Heart right ventricle (tissue), 16 donors: ENCODE data around the gene KRTAP5-1. TPM values are rescaled to one million over a fixed set of nuclear protein-coding genes. Genes with fewer than 3 reads are reported as not detected.
A peak's percentile ranks its signal among the peaks of the same experiment; 100 is the strongest.
"Not testable (repeated sequence)": the region's sequence is repeated elsewhere in the genome, so short reads cannot be mapped to it uniquely, and the experiment has no call there.

ENCODE experiments used
- ATAC-seq, 8 donors: fragments of 200-7000 bp; cut with Tn5 transposase; one replicate each; pipeline ENCODE4 v1.9.1; 2020; ENCODE audit warnings: mild to moderate bottlenecking in 8 of 8, moderate library complexity in 8 of 8, moderate number of reproducible peaks in 1 of 8
- DNase-seq, 2 donors: peaks; one replicate each; pipeline ENCODE4 v3.0.0-alpha.2; 2020
- H3K27ac ChIP-seq, 10 donors: fragments of 200-600 bp; sonication (generic) in 2 of 10; one replicate each; pipeline versions ENCODE4 v1.5.0 to v1.8.0; 2020 to 2022; ENCODE audit warnings: mild to moderate bottlenecking in 3 of 10
- H3K27me3 ChIP-seq, 7 donors: fragments of 200-600 bp; one replicate each; pipeline ENCODE4 v1.8.0; 2021 to 2022; ENCODE audit warnings: mild to moderate bottlenecking in 2 of 7
- H3K36me3 ChIP-seq, 9 donors: fragments of 200-600 bp; sonication (generic) in 1 of 9; one replicate each; pipeline versions ENCODE4 v1.5.0 to v1.8.0; 2020 to 2022; ENCODE audit warnings: mild to moderate bottlenecking in 2 of 9
- H3K4me1 ChIP-seq, 9 donors: fragments of 200-600 bp; sonication (generic) in 1 of 9; one replicate each; pipeline versions ENCODE4 v1.5.0 to v1.8.0; 2020 to 2022; ENCODE audit warnings: mild to moderate bottlenecking in 4 of 9
- H3K4me3 ChIP-seq, 10 donors: fragments of 200-600 bp; sonication (generic) in 2 of 10; one replicate each; pipeline versions ENCODE4 v1.5.0 to v1.8.0; 2020 to 2022; ENCODE audit warnings: mild to moderate bottlenecking in 7 of 10, moderate library complexity in 2 of 10
- H3K9me3 ChIP-seq, 11 donors: fragments of 200-600 bp in 10 of 11; sonication (generic) in 2 of 11; one replicate each; pipeline versions ENCODE4 v1.5.0 to v1.8.0; 2013 to 2022; ENCODE audit warnings: mild to moderate bottlenecking in 2 of 11, control low read depth in 1 of 11, moderate library complexity in 1 of 11
- CTCF ChIP-seq, 9 donors: fragments of 200-600 bp; sonication (generic) in 2 of 9; IDR thresholded peaks; one replicate each; pipeline versions ENCODE4 v1.5.0 to v1.8.0; 2021 to 2022; ENCODE audit warnings: antibody characterized with exemption in 9 of 9, mild to moderate bottlenecking in 5 of 9, moderate library complexity in 1 of 9
- WGBS, 2 donors: extraction: QIAGEN DNeasy Blood & Tissue Kit; methylation state at CpG; one replicate each; pipeline ENCODE4 v1.1.7; 2013; ENCODE audit warnings: inconsistent platforms in 1 of 2; 5-methylcytosine and 5-hydroxymethylcytosine counted together
- intact Hi-C, 10 donors: fragments of 100-400 bp; cut with DNase I; formaldehyde crosslinking; loops; one replicate each; pipeline versions ENCODE4 v1.11.1 to v1.14.2; 2022
- polyA plus RNA-seq, 2 donors: library from polyadenylated mRNA; stranded (reverse); fragments of 200-250 nt; gene quantifications; one replicate each; pipeline ENCODE4 v1.2.3, GENCODE V29; 2013
- total RNA-seq, 10 donors: library from RNA; stranded (reverse); fragmentation: NEBNext Ultra II Directional in 3 of 10; extraction: Animal tissue kit (Norgen Biotek cat#: 25700) in 3 of 10; gene quantifications; one replicate each; pipeline versions ENCODE4 v1.2.1 to v1.2.4, GENCODE V29; 2021 to 2023
- donor health status: Arrhythmogenic right ventricular cardiomyopathy.
- donor health status: ischemic (EF 13 %, LVEDD 7.1; RV severe dilation, severe dysfunction).
- donor health status: healthy with polysubstance abuse.
- donor health status: DM: no; HTN: yes; CAD: no.
- donor health status: DM: no; HTN: no; CAD: no.
- donor health status: ischemic (EF 25% LVEDD 6.9; RV normal size, moderate dysfunction).
- donor health status: ischemic (EF 25% LVEDD 5.7; RV mildly dilated, moderate dysfunction).
- donor health status: healthy.
- donor health status: DM: yes; HTN: yes; CAD: no.
- donor health status: Ischemic cardiomyopathy.
- donor health status: ischemic (EF 35%, LVEDD 5.7; RV mildly dilated, moderate dysfunction).
- donor health status: nonischemic (EF 11% LVEDD 7.7; RV severe dilation, severe dysfunction).
- donor health status: DM: yes; HTN: yes; CAD: no.
- donor health status: PGD.
- donor health status: ischemic (EF 29% LVEDD 5.4; RV normal size, mild dysfunction).
- donor health status: nonischemic (EF 23%, LVEDD 6.1; RV moderate dilation, normal function).

KRTAP5-1 gene
- total and polyA plus RNA-seq, 12 donors: not detected

- intact Hi-C loops: no loop called here
- Histone ChIP-seq H3K27ac (no peak overlapping the region), H3K36me3 (no peaks in the 10 kb centered on the region), H3K4me1 (peaks cover 0 to 18% (median 0%) of the 10 kb centered on the region in 9 donors), H3K4me3 (no peak overlapping the region), H3K9me3 (no peaks in the 10 kb centered on the region), H3K27me3 (peaks cover 0 to 22% (median 3%) of the 10 kb centered on the region in 7 donors)
- 60 to 65% methylated on average over 6 of the region's 6 CpGs for WGBS, 2 donors
- DNase-seq: no peak
- no peak for ATAC-seq
- no peak for TF ChIP-seq CTCF (IDR thresholded peaks at IDR 0.05)
Measured at GRCh38 chr11:1598816-1599215, 13.7 kb upstream of the KRTAP5-1 start.

- H3K4me3 ChIP-seq, H3K36me3 ChIP-seq, H3K9me3 ChIP-seq, DNase-seq, ATAC-seq, H3K27ac ChIP-seq, intact Hi-C loops: not testable (repeated sequence)
- 82 to 87% methylated on average over 3 of the region's 3 CpGs for WGBS, 2 donors
- Histone ChIP-seq H3K4me1 (peaks cover 0 to 18% (median 0%) of the 10 kb centered on the region in 9 donors), H3K27me3 (peaks cover 0 to 20% (median 3%) of the 10 kb centered on the region in 7 donors)
Measured at GRCh38 chr11:1598406-1598805, 13.3 kb upstream of the KRTAP5-1 start.

- no peak for TF ChIP-seq CTCF (IDR thresholded peaks at IDR 0.05)
- Histone ChIP-seq H3K36me3 (no peaks in the 10 kb centered on the region), H3K27me3 (peaks cover 0 to 18% (median 3%) of the 10 kb centered on the region in 7 donors), H3K27ac (no peak within 1 kb of the TSS), H3K4me3 (no peak within 1 kb of the TSS), H3K4me1 (peaks cover 0 to 18% (median 0%) of the 10 kb centered on the region in 9 donors), H3K9me3 (no peaks in the 10 kb centered on the region)
- DNase-seq (no peak), ATAC-seq (no peak)
- intact Hi-C loops: no loop called here
- WGBS, 2 donors: 72 to 84% methylated on average over 4 of the region's 4 CpGs
Measured at GRCh38 chr11:1597994-1598380, 12.9 kb upstream of the KRTAP5-1 start, which contains the start of gene KRTAP5-2. Gene KRTAP5-2 (minus strand): TSS chr11:1598294. CDS start chr11:1598250, 44 bp downstream.

GRCh38 chr11:1597331-1597993, 12.4 kb upstream of the KRTAP5-1 start:
- Histone ChIP-seq H3K4me1 (peaks cover 0 to 18% (median 0%) of the 10 kb centered on the region in 9 donors), H3K27me3 (peaks cover 0 to 18% (median 3%) of the 10 kb centered on the region in 7 donors), H3K36me3 (no peaks in the 10 kb centered on the region), H3K9me3 (no peaks in the 10 kb centered on the region), H3K4me3 (no peak overlapping the region), H3K27ac (no peak overlapping the region)
- intact Hi-C loops: no loop called here
- 86 to 87% methylated on average over 10 of the region's 10 CpGs for WGBS, 2 donors
- DNase-seq: no peak
- no peak for TF ChIP-seq CTCF (IDR thresholded peaks at IDR 0.05)
- ATAC-seq: no peak

GRCh38 chr11:1596576-1597121, 11.6 kb upstream of the KRTAP5-1 start:
- H3K9me3 ChIP-seq, intact Hi-C loops, H3K27ac ChIP-seq, DNase-seq, H3K4me3 ChIP-seq, H3K36me3 ChIP-seq: not testable (repeated sequence)
- peak in 4 of 8 donors; percentile 41 to 59 (median 52) for ATAC-seq
- Histone ChIP-seq H3K27me3 (peaks cover 0 to 18% (median 3%) of the 10 kb centered on the region in 7 donors), H3K4me1 (peaks cover 0 to 18% (median 0%) of the 10 kb centered on the region in 9 donors)
- 56 to 62% methylated on average over 19 of the region's 19 CpGs for WGBS, 2 donors

GRCh38 chr11:1595994-1596575, 11.0 kb upstream of the KRTAP5-1 start:
- H3K4me3 ChIP-seq, DNase-seq, H3K27ac ChIP-seq, H3K9me3 ChIP-seq, H3K36me3 ChIP-seq, intact Hi-C loops: not testable (repeated sequence)
- WGBS, 2 donors: 47% methylated on average over 11 of the region's 11 CpGs
- Histone ChIP-seq H3K4me1 (peaks cover 0 to 18% (median 0%) of the 10 kb centered on the region in 9 donors), H3K27me3 (peaks cover 0 to 19% (median 3%) of the 10 kb centered on the region in 7 donors)
- ATAC-seq: peak in 5 of 8 donors; percentile 16 to 72 (median 49)
